ENCODE measurements around the gene PALLD.
A peak's percentile ranks its signal among the peaks of the same experiment; 100 is the strongest.

PALLD gene

GRCh38 chr4:168622600-168622999, 125.7 kb downstream of the PALLD start:
- DNase-seq (ENCODE audit: low read depth), result no peak

- no peak for DNase-seq (ENCODE audit: low read depth)
Measured at GRCh38 chr4:168623011-168623410, 126.2 kb downstream of the PALLD start.

GRCh38 chr4:168623484-168623883, 126.6 kb downstream of the PALLD start:
- no peak for DNase-seq (ENCODE audit: low read depth)

GRCh38 chr4:168628251-168628650, 131.4 kb downstream of the PALLD start:
- no peak for DNase-seq (ENCODE audit: low read depth)

DNA sequence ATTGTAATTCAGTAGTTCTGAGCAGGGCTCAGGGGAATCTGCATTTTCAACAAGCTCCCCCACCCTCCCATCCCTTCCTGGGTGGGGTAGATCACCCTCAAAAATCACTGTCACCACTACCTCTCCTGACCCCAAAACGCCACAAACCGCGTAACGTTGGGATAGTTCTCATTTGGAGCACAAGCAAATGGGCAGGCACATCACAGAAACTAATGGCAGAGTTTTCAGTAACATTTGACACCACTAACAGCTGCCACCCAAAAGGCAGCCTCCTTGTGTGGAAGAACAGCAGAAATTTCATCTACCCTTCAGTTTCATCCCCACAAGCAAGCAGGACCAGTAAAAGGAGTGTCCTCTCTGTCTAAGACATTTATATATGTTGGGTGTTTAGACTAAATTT, 132.7 kb downstream of the PALLD start:
- no peak for DNase-seq (ENCODE audit: low read depth)

DNA sequence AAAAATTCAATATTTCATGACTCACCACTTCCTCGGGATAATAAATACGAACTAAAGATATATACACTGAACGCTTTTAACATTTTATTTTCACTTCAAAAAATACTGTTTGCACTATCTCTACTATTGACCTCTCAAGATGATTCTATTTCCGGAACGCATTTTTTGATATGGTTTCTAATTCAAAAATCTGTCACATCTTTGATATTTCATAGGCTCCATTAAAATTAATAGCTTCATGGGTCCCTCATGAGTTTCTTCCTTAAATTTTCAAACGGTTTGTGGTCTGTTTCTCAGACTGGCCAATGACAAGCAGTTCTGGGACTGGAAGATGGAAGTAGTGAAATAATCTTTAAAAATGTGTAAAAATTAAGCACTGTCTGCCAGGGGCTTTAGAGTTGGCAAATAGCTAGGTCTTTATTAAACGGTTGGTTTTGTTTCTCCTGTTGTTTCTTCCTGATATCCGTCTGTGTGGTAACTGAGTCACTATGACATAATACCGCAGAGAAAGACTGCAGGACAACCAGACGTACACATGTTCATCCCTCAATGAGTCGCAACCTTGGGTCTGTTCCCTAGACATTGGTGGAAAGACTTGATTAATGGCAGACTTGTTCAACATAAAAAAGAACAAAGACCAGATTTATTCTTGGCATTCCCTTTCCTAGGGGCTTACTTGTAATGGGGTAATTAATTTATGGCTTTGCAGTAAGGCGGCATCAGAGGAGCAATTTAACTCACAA, 133.8 kb downstream of the PALLD start:
- no peak for DNase-seq (ENCODE audit: low read depth)

GRCh38 chr4:168631241-168632162, 134.7 kb downstream of the PALLD start:
- DNase-seq (ENCODE audit: low read depth), result peak; percentile 33

GRCh38 chr4:168632301-168632725, 135.5 kb downstream of the PALLD start:
- no peak for DNase-seq (ENCODE audit: low read depth)

DNA sequence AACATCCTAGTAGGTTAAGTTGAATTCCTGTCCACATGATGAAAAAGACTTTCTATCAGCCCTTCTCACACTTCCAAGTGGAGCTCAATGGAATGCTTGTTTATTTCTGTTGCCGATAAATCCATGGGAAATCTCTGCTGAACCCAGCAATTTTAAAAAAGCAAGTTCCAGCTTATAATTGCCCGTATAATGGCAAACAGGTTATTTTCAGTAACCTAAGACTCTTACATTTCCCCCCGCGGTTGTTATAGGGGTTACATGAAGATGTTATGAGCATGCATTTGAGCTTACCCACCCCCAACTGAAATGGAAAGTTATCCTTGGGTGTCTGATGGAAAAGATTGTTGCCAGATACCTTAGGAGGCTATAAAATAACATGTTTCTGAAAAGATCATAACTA, 136.2 kb downstream of the PALLD start:
- no peak for DNase-seq (ENCODE audit: low read depth)

DNA sequence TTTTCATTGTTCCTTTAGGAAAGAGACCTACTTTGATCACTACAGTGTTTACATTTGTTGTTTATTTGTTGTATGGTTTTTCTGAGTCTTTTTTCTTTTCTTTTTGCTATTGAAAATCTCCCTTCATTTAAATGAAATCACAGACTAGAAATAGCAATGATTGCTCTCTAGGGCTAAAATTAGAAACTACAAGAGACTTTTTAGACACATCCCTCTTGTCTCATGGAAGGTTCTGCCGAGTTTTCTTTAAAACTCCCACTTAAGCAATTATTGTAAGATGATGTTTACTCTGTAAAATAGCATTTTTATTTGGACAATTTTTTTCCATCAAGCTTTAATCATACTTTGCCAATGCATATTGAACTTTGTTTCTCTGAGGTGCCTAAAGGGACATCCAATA, 136.6 kb downstream of the PALLD start:
- DNase-seq (ENCODE audit: low read depth), result no peak

DNA sequence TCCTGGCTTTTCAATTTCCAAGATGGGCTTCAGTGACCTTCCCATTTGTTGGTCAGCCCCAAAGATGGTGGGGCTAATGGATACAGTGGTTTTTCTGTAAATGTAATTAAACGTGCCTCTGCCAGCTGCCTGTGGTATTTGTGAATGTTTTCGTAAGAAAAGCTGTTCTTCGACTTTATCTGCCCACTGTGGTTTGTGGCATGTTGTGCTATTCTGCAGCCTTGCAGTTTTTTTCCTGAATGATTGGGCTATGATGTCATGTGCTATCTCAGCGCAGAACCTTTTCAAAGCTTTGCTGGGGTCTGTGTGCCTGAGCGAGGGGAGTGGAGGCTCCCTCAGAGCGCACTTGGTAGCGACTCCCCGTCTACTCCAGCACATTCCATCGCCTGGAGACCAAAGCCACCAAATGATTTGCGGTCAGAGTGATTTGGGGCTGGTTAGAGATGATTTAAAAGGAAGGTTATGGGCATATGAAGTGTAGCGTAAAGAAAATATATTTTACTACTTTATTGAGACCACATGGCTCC, 137.5 kb downstream of the PALLD start:
- peak; percentile 95 for DNase-seq (ENCODE audit: low read depth)

- DNase-seq (ENCODE audit: low read depth), result no peak
Measured at GRCh38 chr4:168636040-168636439, 139.2 kb downstream of the PALLD start.

- peak; percentile 74 for DNase-seq (ENCODE audit: low read depth)
Measured at GRCh38 chr4:168636506-168637196, 139.8 kb downstream of the PALLD start.

DNA sequence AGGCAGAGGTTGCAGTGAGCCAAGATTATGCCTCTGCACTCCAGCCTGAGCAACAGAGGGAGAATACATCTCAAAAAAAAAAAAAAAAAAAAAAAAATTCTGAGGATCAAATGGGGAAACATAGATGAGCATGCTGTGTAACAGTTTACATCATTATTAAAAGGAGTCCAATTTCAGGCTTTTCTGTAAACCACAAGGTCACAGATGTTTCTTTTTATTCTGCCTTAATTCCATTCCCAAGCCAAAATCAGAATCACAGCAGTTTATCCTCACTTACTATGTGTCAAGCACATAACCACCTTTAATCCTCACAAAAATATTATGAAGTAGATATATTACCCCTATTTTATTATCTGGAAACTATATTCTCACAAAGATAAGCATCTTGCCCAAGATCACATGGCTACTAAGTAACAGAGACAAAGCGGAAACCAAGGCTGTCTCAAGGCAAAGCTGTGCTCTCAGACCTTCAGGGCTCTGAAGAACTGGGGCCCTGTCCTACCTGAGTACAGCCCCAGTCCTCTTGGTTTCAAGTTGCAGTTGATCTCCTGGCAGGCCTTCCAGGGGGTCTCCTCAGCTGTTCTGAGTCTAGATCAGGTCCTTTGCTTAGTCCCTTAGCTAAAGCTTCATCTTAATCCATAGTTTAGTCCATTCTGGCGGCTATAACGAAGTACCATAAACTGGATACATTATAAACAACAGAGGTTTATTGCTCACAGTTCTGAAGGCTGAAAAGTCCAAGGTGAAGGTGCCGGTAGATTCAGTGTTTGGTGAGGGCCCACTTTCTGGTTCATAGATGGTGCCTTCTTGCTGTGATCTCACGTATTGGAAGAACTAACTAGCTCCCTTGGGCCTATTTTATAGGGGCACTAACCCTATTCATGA, 141.3 kb downstream of the PALLD start:
- peak; percentile 82 for DNase-seq (ENCODE audit: low read depth)

- DNase-seq (ENCODE audit: low read depth), result no peak
Measured at GRCh38 chr4:168639914-168640313, 143.1 kb downstream of the PALLD start.

DNA sequence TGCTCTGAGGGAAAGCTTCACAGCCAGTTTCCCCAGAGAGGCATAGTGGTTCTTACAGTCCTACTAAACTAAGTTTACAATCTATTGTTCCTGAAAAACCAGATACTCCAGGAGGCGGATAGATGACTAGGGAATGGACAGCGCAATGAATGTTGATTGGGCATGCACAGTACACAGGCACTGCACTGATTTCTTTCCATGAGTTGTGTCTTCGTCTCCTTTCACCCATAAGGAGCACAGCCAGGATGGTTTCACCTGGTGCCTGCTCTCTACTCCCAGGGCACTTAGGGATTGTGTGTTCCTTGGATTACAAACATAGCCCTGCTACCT, 144.9 kb downstream of the PALLD start:
- DNase-seq (ENCODE audit: low read depth), result no peak

GRCh38 chr4:168642591-168642990, 145.7 kb downstream of the PALLD start:
- DNase-seq (ENCODE audit: low read depth), result no peak

DNA sequence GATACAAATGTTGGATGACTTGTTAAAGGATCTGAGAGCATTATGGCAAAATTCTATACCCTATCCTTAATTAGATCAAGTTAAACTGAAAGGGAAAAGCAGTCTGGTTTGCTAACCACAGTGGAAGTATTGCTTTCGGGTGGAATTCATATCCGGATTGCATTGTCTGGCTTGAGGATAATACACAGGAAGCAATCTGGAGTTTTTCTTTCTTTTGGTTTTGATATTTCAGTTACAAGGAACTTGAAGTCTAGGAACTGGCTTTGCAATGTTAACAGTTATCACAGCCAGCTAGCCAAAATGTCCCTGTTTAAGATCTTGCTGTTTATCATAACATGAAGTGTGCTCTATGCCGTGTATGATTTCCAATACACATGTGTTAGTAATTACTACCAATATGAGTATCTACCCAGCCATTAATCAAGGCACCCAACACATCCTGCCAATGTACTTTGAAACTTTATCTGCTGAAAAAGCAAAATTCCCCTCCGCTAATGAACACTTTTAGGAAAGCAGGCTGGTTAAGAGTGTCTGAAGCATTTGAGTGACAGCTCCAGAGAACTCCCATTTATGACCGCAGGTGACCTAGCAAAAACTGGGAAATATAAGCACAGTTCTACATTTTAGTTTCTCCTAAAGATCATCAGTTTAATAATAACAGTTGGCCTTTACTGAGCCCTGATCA, 146.4 kb downstream of the PALLD start:
- DNase-seq (ENCODE audit: low read depth), result peak; percentile 48

DNA sequence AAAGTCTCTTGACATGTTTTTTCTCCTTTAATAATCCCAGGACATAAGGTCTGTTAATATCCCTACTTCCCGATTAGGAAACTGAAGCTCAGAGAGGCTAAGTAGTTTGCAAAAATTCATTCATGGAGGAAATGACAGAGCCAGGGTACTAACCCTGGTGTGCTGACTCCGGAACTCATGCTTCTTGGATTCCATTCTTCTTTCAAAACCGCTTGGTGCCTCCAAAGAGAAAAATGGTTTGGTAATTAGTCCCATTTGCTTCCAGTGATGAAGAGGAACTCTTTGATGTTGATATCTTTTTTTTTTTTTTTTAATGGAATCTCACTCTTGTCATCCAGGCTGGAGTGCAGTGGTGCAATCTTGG, 146.9 kb downstream of the PALLD start:
- no peak for DNase-seq (ENCODE audit: low read depth)

DNA sequence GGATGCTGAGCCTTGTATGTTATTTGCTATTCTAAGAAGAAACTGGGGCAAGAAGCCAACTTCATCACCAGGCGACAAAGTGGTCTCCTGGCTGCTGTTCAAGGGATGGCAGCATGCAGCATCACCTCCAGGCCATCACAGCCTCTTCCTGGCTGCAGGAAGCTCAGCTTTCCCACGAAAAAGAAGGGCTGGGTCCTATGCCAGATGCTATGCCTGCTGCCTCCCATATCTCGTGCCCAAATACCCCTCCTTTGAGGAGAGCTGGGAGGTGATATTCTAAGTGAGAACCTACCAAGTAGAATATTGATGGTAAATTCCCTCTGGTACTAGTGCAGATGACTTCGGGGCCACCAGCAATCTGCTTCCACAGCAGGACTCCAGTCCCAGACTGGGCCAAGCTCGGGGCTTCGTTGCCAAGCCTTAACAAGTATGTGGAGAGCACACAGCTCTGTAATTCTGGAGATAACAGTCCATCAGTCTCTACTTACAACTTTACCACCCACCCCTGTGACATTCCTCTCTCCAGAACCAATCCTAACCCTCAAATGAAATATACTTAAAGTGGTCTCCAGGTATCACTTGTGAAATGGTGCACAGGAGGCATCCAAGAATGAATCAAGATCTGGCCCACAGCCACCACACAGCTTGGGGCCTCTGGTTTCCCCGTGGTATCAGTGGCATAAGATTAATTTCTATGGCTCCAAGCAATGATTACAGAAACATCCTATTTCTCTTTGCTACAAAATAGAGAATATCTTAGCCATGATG, 149.3 kb downstream of the PALLD start:
- DNase-seq (ENCODE audit: low read depth), result no peak
